Measurements from ENCODE around the gene KIFC3. TPM values are rescaled to one million over a fixed set of nuclear protein-coding genes. Genes with fewer than 3 reads are reported as not detected.

KIFC3 gene
- total RNA-seq, 6 experiments from 2014 or later: 51.8 to 81.5 (median 72.7) TPM

DNA sequence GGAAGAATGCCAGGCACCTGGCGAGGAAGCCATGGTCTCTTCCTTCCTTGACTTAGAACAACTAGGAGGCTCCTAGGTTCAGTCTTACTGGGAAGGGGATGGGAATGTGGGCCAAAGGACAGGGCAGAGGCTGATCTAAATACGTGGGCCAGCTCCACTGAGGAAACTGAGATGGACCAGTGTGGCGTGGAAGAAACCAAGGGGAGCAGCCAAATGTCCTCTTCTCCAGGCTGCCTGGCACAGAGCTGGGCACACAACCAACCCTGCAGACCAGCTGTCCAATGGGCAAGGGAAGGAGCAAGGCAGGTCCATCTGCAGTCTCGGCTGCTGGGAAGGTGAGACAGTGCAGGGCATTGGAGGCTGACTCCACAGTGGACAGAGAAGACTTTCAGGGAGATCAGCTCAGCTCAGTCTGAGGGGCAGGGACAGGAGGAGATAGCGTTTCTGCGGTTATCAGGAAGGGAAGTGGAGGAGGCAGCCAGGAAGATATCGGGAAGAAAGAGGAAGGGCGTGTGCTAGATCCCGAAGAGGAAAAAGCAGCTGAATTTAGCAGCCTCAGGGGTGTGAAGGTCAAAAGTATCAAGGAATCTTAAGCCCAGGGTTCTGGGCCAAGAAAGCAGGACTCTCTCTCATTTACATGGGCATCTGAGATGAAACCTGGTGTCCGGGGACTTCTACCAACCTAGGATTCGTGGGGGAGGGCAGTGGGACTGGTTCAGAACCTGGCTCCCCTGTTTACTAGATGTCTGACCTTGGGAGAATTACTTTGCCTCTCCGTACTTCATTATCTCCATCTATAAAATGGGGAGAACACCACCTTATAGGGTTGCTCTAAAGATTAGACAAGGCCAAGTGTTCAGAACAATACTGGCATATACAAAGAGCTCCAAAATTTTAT is 1.8 kb downstream of the KIFC3 start:
- DNase-seq: no peak
- Mint-ChIP-seq H3K27me3 (ENCODE audit: insufficient read depth) (peaks cover 1% of the 10 kb centered on the region; the same call in 1 of the 2 replicates), H3K4me1 (ENCODE audit: low read depth) (peaks cover 52% of the 10 kb centered on the region), H3K36me3 (ENCODE audit: low read depth) (peaks cover 21% of the 10 kb centered on the region), H3K9me3 (no peaks in the 10 kb centered on the region), H3K4me3 (peak overlapping the region; percentile 94), H3K27ac (peak overlapping the region; percentile 94)
- TF ChIP-seq, protein P1, sequence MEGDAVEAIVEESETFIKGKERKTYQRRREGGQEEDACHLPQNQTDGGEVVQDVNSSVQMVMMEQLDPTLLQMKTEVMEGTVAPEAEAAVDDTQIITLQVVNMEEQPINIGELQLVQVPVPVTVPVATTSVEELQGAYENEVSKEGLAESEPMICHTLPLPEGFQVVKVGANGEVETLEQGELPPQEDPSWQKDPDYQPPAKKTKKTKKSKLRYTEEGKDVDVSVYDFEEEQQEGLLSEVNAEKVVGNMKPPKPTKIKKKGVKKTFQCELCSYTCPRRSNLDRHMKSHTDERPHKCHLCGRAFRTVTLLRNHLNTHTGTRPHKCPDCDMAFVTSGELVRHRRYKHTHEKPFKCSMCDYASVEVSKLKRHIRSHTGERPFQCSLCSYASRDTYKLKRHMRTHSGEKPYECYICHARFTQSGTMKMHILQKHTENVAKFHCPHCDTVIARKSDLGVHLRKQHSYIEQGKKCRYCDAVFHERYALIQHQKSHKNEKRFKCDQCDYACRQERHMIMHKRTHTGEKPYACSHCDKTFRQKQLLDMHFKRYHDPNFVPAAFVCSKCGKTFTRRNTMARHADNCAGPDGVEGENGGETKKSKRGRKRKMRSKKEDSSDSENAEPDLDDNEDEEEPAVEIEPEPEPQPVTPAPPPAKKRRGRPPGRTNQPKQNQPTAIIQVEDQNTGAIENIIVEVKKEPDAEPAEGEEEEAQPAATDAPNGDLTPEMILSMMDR (IDR thresholded peaks at IDR 0.05): no peak

DNA sequence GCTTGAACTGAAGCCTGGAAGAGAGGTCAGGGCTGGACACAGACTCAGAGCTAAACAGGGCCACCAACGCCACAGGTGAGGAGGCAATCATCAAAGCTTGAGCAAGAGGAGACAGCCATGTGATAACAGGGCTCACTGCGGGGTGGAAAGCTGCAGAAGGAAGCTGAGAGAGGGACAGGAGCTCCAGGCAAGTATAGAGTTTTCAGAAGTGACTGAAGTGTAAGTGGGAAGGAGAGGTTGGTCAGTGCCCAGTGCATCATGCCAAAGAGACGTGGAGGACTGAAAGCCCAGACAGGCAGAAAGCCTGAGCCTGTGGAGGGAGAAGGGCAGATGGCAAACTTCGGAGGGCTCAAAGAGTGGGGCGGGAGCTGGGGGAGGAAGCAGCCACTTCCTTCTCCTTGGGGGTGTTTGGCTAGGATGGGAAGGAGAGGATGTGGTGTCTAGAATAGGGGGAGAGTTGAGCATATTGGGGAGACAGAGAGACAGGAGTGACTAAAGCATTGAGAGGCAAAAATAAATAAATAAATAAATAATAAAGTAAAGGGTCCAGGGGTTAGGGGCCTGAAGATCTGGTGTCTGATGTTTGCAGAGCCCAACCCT is 2.6 kb downstream of the KIFC3 start:
- DNase-seq: no peak
- H3K4me1 Mint-ChIP-seq (ENCODE audit: low read depth): peaks cover 52% of the 10 kb centered on the region
- H3K27me3 Mint-ChIP-seq (ENCODE audit: insufficient read depth): no peaks in the 10 kb centered on the region
- no peaks in the 10 kb centered on the region for H3K9me3 Mint-ChIP-seq
- peaks cover 21% of the 10 kb centered on the region for H3K36me3 Mint-ChIP-seq (ENCODE audit: low read depth)
- TF ChIP-seq, protein P1 (IDR thresholded peaks at IDR 0.05): no peak
- peak overlapping the region; percentile 94 for H3K4me3 Mint-ChIP-seq
- peak overlapping the region; percentile 30; the same call in 1 of the 2 replicates for H3K27ac Mint-ChIP-seq

DNA sequence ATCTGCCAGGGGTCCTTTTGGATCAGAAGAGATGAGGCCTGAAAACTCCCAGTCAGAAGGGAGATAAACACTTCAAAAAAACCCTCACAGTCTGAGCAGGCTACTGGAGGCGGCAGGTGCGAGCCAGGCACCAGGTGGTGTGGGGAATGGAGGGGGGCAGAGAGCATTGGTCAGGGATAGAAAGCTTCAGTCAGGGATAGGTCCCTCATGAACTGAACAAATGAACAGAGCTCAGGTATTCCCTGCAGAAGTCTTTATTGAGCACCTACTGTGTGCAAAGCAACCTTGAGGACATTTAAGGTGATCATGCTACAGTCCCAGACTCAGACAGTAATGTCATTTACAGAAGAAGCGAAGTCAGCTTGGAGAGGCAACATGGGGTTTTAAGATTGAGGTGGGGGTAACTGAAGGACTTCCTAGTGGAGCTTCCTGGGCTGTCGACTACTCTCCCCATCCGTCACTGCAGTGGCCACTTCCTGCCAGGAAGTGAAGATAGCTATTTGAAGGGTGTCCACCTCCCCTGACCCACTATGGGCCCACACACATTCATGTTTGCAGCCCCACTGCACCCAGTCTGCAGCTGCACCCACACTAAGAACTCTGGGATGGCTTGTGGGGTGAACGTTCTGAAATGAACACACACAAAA is 3.2 kb downstream of the KIFC3 start:
- Mint-ChIP-seq H3K27ac (no peak overlapping the region), H3K36me3 (ENCODE audit: low read depth) (peaks cover 21% of the 10 kb centered on the region)

DNA sequence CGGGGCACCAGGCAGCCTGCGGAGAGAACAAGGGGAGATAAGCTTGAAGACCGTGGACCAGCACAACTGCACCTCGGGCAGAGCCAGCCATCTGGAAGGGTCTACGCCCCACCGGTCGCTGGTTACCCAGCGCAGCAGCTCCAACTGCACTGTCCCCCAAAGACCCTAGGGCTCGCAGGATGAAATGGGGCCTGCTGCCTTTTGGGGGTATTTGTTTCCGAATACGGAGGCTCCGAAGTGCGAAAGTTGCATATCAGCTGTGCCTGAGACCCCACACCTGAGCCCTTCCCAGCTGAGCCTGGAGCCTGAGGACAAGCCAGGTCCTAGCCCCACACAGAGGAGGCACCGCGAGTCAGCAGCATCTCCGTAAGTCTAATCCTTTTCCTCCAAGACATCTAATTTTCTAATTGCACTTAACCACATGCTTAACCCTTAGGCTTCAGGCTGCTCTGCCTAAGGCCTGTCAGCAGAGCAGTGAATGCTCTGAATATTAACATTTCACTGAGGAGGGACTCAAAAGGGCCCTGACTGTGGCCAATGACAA is 4.0 kb downstream of the KIFC3 start:
- Mint-ChIP-seq H3K27ac (peak overlapping the region; percentile 43; the same call in 1 of the 2 replicates), H3K4me3 (no peak overlapping the region), H3K9me3 (no peaks in the 10 kb centered on the region), H3K4me1 (ENCODE audit: low read depth) (peaks cover 40% of the 10 kb centered on the region), H3K36me3 (ENCODE audit: low read depth) (peaks cover 21% of the 10 kb centered on the region), H3K27me3 (ENCODE audit: insufficient read depth) (no peaks in the 10 kb centered on the region)
- TF ChIP-seq, protein P1 (IDR thresholded peaks at IDR 0.05): no peak
- DNase-seq: no peak

More for the DNA sequence above, 3.2 kb downstream of the KIFC3 start:
- H3K27me3 Mint-ChIP-seq (ENCODE audit: insufficient read depth): no peaks in the 10 kb centered on the region
- H3K9me3 Mint-ChIP-seq: no peaks in the 10 kb centered on the region
- DNase-seq: no peak
- H3K4me3 Mint-ChIP-seq: peak overlapping the region; percentile 94
- TF ChIP-seq, protein P1 (IDR thresholded peaks at IDR 0.05): no peak
- peaks cover 47% of the 10 kb centered on the region for H3K4me1 Mint-ChIP-seq (ENCODE audit: low read depth)

DNA sequence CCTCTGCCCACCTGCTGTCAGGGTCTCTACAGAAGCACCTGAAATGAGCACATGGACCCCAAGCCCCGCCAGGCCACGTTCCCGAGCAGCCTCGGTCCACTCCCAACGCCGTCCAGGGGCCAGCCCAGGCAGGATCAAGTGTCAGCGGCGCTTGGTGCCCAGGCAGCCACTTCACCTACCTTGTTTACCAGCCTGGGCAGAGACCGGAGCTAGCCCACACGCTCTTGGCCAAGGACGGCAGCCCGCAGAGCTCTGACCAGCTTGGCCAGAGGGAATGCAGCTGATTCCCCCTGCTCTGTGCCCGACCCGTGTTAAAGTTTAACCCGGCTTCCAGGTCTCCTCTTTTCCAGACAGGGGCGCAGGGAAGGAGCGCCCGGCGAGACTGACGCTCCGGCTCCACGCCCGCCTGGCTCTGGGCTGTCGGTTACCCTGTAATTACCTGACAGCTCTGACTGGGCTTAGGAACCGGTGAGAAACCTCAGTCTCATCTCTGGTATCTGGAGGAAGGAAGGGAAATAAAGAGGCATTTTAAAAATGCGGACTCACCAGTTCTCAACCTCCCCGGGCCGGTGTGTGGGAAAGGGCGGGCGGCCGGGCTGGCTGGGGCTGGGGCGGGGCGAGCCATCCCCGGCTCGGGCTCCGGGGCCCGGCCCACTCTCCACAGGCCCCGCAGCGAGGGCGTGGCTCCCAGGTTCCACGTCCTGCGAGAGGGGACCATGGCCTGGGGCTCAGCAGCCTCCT is 4.6 kb downstream of the KIFC3 start:
- Mint-ChIP-seq H3K4me3 (no peak overlapping the region), H3K36me3 (ENCODE audit: low read depth) (peaks cover 21% of the 10 kb centered on the region)

More for the DNA sequence above, 4.6 kb downstream of the KIFC3 start:
- no peak overlapping the region for H3K27ac Mint-ChIP-seq
- no peaks in the 10 kb centered on the region for H3K27me3 Mint-ChIP-seq (ENCODE audit: insufficient read depth)
- no peaks in the 10 kb centered on the region for H3K9me3 Mint-ChIP-seq
- TF ChIP-seq, protein P1 (IDR thresholded peaks at IDR 0.05): no peak
- no peak for DNase-seq
- H3K4me1 Mint-ChIP-seq (ENCODE audit: low read depth): peaks cover 33% of the 10 kb centered on the region

All from HFFc6 (cell line).